SU-DHL-6 (cell line): ENCODE measurements around the gene LDLRAD3.

Experiments used
- H2AFZ ChIP-seq: fragments of 200-600 bp; sonication (generic); 2 replicates; pipeline ENCODE4 v1.6.1; 2014; ENCODE audit warnings: low read depth, mild to moderate bottlenecking, moderate library complexity, mixed read lengths, antibody characterized with exemption, low read length; ENCODE audit not compliant: severe bottlenecking
- H3F3A ChIP-seq: fragments of 200-600 bp; shearing (Covaris generic); 2 replicates; pipeline ENCODE4 v1.6.0; 2016; ENCODE audit warnings: antibody characterized with exemption, mild to moderate bottlenecking; ENCODE audit not compliant: insufficient read depth
- H3K27ac ChIP-seq: fragments of 200-600 bp; sonication (generic); 2 replicates; pipeline ENCODE4 v1.5.1; 2016; ENCODE audit warnings: low read depth, mild to moderate bottlenecking, low read length, moderate library complexity, mixed read lengths
- H3K27me3 ChIP-seq: fragments of 200-600 bp; sonication (generic), shearing (Covaris generic); 2 replicates; pipeline ENCODE4 v1.6.0; 2014; ENCODE audit warnings: mild to moderate bottlenecking, low read length
- H3K36me3 ChIP-seq: fragments of 200-600 bp; sonication (generic); 2 replicates; pipeline ENCODE4 v1.6.1; 2014; ENCODE audit warnings: mild to moderate bottlenecking, low read length, mixed read lengths
- H3K4me2 ChIP-seq: fragments of 300-600, 200-600 bp; shearing (Covaris generic), sonication (generic); 2 replicates; pipeline ENCODE4 v1.6.0; 2014; ENCODE audit warnings: low read length, low read depth, mild to moderate bottlenecking; ENCODE audit not compliant: poor library complexity, severe bottlenecking
- H3K4me3 ChIP-seq: fragments of 200-600 bp; sonication (generic); 2 replicates; pipeline ENCODE4 v1.5.1; 2014; ENCODE audit warnings: antibody characterized with exemption, low read length, mild to moderate bottlenecking, mixed read lengths; ENCODE audit not compliant: insufficient read depth, poor library complexity, severe bottlenecking
- H3K79me2 ChIP-seq: fragments of 200-600 bp; sonication (generic); 2 replicates; pipeline ENCODE4 v1.6.1; 2014; ENCODE audit warnings: mild to moderate bottlenecking, low read length, moderate library complexity; ENCODE audit not compliant: insufficient read depth
- H3K9ac ChIP-seq: fragments of 200-600 bp; sonication (generic); 2 replicates; pipeline ENCODE4 v1.7.0; 2014; ENCODE audit warnings: mild to moderate bottlenecking, low read length
- H3K9me2 ChIP-seq: fragments of 200-600 bp; sonication (generic); replicated peaks from 2 replicates; pipeline ENCODE4 v1.6.1; 2014; ENCODE audit warnings: low read length; ENCODE audit not compliant: insufficient read depth
- H3K9me3 ChIP-seq: fragments of 200-600 bp; sonication (generic); 2 replicates; pipeline ENCODE4 v1.6.1; 2014; ENCODE audit warnings: low read length, mixed read lengths; ENCODE audit not compliant: insufficient read depth
- H4K20me1 ChIP-seq: fragments of 200-600 bp; sonication (generic); 2 replicates; pipeline ENCODE4 v1.6.1; 2014; ENCODE audit warnings: low read depth, mild to moderate bottlenecking, antibody characterized with exemption, low read length, moderate library complexity, mixed read lengths
- EZH2phosphoT487 ChIP-seq: fragments of 200-600 bp; sonication (generic), shearing (Covaris generic); conservative IDR thresholded peaks from 2 replicates; pipeline ENCODE4 v1.6.1; 2018; ENCODE audit warnings: mild to moderate bottlenecking, antibody characterized with exemption, low read length, moderate library complexity, mixed read lengths
- TF ChIP-seq, protein P1 (sequence below): fragments of 200-600 bp; sonication (generic); IDR thresholded peaks from one replicate; pipeline ENCODE4 v1.5.1; 2017; ENCODE audit warnings: antibody characterized with exemption, mild to moderate bottlenecking, low read length, moderate library complexity; ENCODE audit not compliant: insufficient read depth, poor library complexity, severe bottlenecking

Gene LDLRAD3

DNA sequence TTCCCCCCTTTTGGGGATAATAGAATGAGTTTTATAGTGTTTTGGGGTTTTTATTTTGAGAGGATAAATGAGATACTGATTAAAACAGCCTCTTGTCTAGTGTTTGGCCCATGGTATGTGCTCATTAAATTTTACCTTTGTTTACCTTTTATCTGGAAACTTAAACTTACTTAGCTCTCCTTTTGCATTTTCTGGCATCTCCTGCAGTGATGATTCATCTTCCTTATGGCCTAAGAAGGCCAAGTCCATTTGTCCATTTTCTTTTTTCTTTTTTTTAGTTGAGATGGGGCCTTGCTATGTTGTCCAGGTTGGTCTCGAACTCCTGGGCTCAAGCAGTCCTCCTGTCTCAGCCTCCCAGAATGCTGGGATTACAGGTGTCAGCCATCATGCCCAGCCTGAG is 189.1 kb downstream of the LDLRAD3 start:
- Histone ChIP-seq H3K4me3 (no peak overlapping the region), H3K4me2 (no peak overlapping the region), H3K79me2 (no peaks in the 10 kb centered on the region), H3K9me3 (no peaks in the 10 kb centered on the region), H3K36me3 (no peaks in the 10 kb centered on the region), H3K27ac (no peak overlapping the region), H3K9me2 (no peaks in the 10 kb centered on the region), H3K27me3 (no peaks in the 10 kb centered on the region), H3K9ac (no peak overlapping the region), H3F3A (no peaks in the 10 kb centered on the region), H4K20me1 (no peaks in the 10 kb centered on the region), H2AFZ (no peak overlapping the region)
- no peak for TF ChIP-seq EZH2phosphoT487
- TF ChIP-seq, protein P1, sequence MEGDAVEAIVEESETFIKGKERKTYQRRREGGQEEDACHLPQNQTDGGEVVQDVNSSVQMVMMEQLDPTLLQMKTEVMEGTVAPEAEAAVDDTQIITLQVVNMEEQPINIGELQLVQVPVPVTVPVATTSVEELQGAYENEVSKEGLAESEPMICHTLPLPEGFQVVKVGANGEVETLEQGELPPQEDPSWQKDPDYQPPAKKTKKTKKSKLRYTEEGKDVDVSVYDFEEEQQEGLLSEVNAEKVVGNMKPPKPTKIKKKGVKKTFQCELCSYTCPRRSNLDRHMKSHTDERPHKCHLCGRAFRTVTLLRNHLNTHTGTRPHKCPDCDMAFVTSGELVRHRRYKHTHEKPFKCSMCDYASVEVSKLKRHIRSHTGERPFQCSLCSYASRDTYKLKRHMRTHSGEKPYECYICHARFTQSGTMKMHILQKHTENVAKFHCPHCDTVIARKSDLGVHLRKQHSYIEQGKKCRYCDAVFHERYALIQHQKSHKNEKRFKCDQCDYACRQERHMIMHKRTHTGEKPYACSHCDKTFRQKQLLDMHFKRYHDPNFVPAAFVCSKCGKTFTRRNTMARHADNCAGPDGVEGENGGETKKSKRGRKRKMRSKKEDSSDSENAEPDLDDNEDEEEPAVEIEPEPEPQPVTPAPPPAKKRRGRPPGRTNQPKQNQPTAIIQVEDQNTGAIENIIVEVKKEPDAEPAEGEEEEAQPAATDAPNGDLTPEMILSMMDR, result no peak

DNA sequence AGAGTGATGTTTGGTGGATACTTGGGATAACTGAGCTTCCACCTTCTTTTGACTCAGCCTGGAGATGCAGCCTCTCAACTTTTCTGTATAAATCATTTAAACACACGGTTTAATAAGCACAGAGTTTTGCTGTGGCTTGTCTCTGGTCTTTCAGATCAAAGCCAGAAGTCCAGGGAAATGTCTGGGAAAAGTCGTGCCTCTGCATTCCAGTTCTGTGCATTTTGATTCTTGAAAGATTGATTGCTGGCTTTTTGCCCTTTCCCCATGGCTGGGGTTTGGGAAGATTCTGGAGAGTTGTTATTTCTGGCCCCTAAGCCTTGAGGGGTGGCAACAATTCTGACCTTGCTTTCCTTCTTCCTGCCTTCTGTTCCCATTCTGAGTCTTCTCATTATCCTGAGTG is 191.2 kb downstream of the LDLRAD3 start:
- no peak overlapping the region for H3K27ac ChIP-seq
- TF ChIP-seq EZH2phosphoT487, result no peak
- TF ChIP-seq, protein P1, result no peak

DNA sequence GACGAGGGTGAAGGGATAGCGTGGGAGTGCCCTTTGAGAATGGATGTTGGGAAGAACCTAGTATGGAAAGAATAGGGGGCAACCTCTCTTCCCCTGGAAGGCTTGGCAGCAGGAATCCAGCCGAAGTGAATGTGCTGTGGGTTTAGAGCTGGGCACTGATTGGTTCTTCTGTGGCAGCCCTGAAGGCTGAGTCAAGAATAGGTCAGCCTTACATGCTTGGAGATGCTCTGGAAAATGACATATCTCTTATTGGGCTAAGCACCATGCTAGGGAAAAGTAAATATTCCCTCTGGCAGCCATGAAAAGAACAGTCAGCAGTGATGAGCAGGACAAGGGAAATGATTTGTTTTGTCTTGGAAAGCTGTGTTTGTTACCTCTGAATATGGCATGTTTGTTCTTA is 195.9 kb downstream of the LDLRAD3 start:
- no peaks in the 10 kb centered on the region for H3F3A ChIP-seq
- no peaks in the 10 kb centered on the region for H4K20me1 ChIP-seq
- no peaks in the 10 kb centered on the region for H3K79me2 ChIP-seq
- H3K9me3 ChIP-seq, result no peaks in the 10 kb centered on the region
- no peak overlapping the region for H2AFZ ChIP-seq
- no peaks in the 10 kb centered on the region for H3K9me2 ChIP-seq
- no peak overlapping the region for H3K27ac ChIP-seq
- no peak overlapping the region for H3K4me3 ChIP-seq
- TF ChIP-seq EZH2phosphoT487, result no peak
- TF ChIP-seq, protein P1, result no peak
- no peak overlapping the region for H3K9ac ChIP-seq
- no peak overlapping the region for H3K4me2 ChIP-seq
- H3K27me3 ChIP-seq, result no peaks in the 10 kb centered on the region
- H3K36me3 ChIP-seq, result no peaks in the 10 kb centered on the region

More for the DNA sequence above, 191.2 kb downstream of the LDLRAD3 start:
- H3K4me3 ChIP-seq, result no peak overlapping the region
- no peaks in the 10 kb centered on the region for H3K9me2 ChIP-seq
- no peaks in the 10 kb centered on the region for H3K36me3 ChIP-seq
- no peak overlapping the region for H2AFZ ChIP-seq
- no peaks in the 10 kb centered on the region for H3K79me2 ChIP-seq
- H3F3A ChIP-seq, result no peaks in the 10 kb centered on the region
- H3K27me3 ChIP-seq, result no peaks in the 10 kb centered on the region
- H3K9ac ChIP-seq, result no peak overlapping the region
- H3K9me3 ChIP-seq, result no peaks in the 10 kb centered on the region
- H3K4me2 ChIP-seq, result no peak overlapping the region
- H4K20me1 ChIP-seq, result no peaks in the 10 kb centered on the region
